OCI-LY3 (cell line): Measurements from ENCODE around the gene PIAS3.
"Not testable (repeated sequence)": the region's sequence is repeated elsewhere in the genome, so short reads cannot be mapped to it uniquely, and the experiment has no call there.

Source experiments
- H2AFZ ChIP-seq: fragments of 200-600, 300-600 bp; shearing (Covaris generic); 2 replicates; pipeline ENCODE4 v1.6.0; 2014; ENCODE audit warnings: antibody characterized with exemption, low read depth, low read length
- H3K27ac ChIP-seq: fragments of 200-600, 300-600 bp; sonication (generic); 2 replicates; pipeline ENCODE4 v1.5.1; 2014; ENCODE audit warnings: mild to moderate bottlenecking, low read length, moderate library complexity, mixed read lengths
- H3K27me3 ChIP-seq: fragments of 200-600, 300-600 bp; sonication (generic); 2 replicates; pipeline ENCODE4 v1.6.1; 2014; ENCODE audit warnings: low read depth, low read length, mixed read lengths
- H3K36me3 ChIP-seq: fragments of 200-600, 300-600 bp; sonication (generic); replicated peaks from 2 replicates; pipeline ENCODE3; 2014; ENCODE audit warnings: low read depth, low read length, mixed read lengths
- H3K4me1 ChIP-seq: fragments of 300-600, 200-600 bp; sonication (generic); 2 replicates; pipeline ENCODE4 v1.6.1; 2014; ENCODE audit warnings: low read length, mixed read lengths
- H3K4me2 ChIP-seq: fragments of 200-600, 300-600 bp; sonication (generic); 2 replicates; pipeline ENCODE4 v1.6.1; 2014; ENCODE audit warnings: low read length, mixed read lengths
- H3K4me3 ChIP-seq: fragments of 300-600, 200-600 bp; sonication (generic); 2 replicates; pipeline ENCODE4 v1.5.1; 2014; ENCODE audit warnings: antibody characterized with exemption, mild to moderate bottlenecking, low read length, moderate library complexity
- H3K79me2 ChIP-seq: fragments of 300-600, 200-600 bp; shearing (Covaris generic); 2 replicates; pipeline ENCODE4 v1.6.1; 2014; ENCODE audit warnings: mild to moderate bottlenecking, low read length, mixed read lengths
- H3K9ac ChIP-seq: fragments of 300-600, 200-600 bp; shearing (Covaris generic); 2 replicates; pipeline ENCODE4 v1.6.0; 2014; ENCODE audit warnings: mild to moderate bottlenecking, low read length, moderate library complexity
- H3K9me3 ChIP-seq: fragments of 200-600, 300-600 bp; shearing (Covaris generic); 2 replicates; pipeline ENCODE4 v1.6.1; 2014; ENCODE audit warnings: low read length, mixed read lengths; ENCODE audit not compliant: insufficient read depth
- H4K20me1 ChIP-seq: fragments of 200-600, 300-600 bp; sonication (generic); 2 replicates; pipeline ENCODE4 v1.6.1; 2016; ENCODE audit warnings: low read length, mixed read lengths; ENCODE audit not compliant: insufficient read depth
- EZH2phosphoT487 ChIP-seq: fragments of 200-600 bp; shearing (Covaris generic); IDR thresholded peaks from 2 replicates; pipeline ENCODE4 v1.6.1; 2018; ENCODE audit warnings: antibody characterized with exemption, mixed run types, low read depth
- TF ChIP-seq, protein P1 (sequence below): fragments of 200-600, 300-600 bp; sonication (generic); IDR thresholded peaks from 2 replicates; pipeline ENCODE4 v1.5.1; 2014; ENCODE audit warnings: antibody characterized with exemption, low read length, low read depth

PIAS3 gene

DNA sequence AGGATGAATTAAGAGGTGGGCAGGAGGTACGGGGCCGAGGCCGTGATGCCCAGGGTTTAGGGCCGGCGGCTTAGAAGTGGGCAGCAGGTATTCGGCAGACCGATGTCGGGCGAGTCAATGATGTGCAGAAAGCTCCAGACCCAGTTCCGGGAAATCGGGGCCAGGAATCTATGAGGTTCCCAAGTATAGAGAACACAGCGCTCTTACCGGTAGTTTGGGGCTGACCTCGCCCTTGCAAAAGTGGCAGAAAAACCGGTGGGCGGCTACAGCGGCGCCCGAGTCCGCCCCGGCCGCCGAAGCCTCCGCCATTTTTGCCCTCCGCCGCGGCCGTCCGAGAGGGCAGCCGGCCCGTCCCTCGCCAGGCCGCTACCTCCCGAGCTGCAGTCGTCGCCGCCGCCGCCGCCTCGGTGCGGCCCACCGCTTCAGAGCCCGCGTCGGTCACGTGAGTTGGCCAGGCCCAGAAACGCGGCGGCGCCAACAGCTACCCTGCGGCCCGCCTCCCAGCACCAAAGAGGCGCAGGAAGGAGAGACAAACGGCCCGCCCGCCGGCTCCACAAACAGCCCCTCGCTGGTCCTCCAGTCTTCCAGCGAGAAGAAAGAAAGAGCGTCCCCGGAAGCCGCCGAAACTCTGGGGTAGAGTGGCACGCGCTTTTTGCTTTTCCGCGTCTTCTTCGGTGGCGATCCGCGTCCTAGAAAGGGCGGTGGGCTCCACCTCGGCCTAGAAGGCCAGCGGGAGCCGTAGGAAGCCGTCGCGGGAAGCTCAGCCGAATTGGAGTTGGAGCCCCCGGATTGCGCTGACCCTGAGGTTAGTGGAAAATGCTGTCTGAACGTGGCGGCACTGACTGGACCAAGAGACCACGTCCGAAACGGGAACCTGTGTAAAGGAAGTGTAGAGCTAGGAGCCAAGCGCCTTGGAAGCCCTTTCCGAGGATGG is 35.0 kb downstream of the PIAS3 start, which contains the start of the genes POLR3C and RNF115:
Gene POLR3C (plus strand): TSS at position 636 of the 934 bp plus-strand sequence. CDS start 1,577 bp downstream, outside the sequence.
Gene RNF115 (minus strand): TSS at position 531 of the 934 bp plus-strand sequence. CDS start 222 bp downstream, at position 309.
- no peaks in the 10 kb centered on the region for H3K27me3 ChIP-seq
- H2AFZ ChIP-seq = peak within 1 kb of the TSS; percentile 28
- peak within 1 kb of the TSS; percentile 77 for H3K4me2 ChIP-seq
- TF ChIP-seq EZH2phosphoT487 = no peak
- TF ChIP-seq, protein P1, sequence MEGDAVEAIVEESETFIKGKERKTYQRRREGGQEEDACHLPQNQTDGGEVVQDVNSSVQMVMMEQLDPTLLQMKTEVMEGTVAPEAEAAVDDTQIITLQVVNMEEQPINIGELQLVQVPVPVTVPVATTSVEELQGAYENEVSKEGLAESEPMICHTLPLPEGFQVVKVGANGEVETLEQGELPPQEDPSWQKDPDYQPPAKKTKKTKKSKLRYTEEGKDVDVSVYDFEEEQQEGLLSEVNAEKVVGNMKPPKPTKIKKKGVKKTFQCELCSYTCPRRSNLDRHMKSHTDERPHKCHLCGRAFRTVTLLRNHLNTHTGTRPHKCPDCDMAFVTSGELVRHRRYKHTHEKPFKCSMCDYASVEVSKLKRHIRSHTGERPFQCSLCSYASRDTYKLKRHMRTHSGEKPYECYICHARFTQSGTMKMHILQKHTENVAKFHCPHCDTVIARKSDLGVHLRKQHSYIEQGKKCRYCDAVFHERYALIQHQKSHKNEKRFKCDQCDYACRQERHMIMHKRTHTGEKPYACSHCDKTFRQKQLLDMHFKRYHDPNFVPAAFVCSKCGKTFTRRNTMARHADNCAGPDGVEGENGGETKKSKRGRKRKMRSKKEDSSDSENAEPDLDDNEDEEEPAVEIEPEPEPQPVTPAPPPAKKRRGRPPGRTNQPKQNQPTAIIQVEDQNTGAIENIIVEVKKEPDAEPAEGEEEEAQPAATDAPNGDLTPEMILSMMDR = no peak
- H4K20me1 ChIP-seq = no peaks in the 10 kb centered on the region
- peak within 1 kb of the TSS; percentile 79 for H3K4me3 ChIP-seq
- peak within 1 kb of the TSS; percentile 66 for H3K27ac ChIP-seq
- peaks cover 52% of the 10 kb centered on the region for H3K79me2 ChIP-seq
- no peaks in the 10 kb centered on the region for H3K9me3 ChIP-seq
- H3K9ac ChIP-seq = peak within 1 kb of the TSS; percentile 86
- peaks cover 29% of the 10 kb centered on the region for H3K36me3 ChIP-seq
- H3K4me1 ChIP-seq = peaks cover 11% of the 10 kb centered on the region

DNA sequence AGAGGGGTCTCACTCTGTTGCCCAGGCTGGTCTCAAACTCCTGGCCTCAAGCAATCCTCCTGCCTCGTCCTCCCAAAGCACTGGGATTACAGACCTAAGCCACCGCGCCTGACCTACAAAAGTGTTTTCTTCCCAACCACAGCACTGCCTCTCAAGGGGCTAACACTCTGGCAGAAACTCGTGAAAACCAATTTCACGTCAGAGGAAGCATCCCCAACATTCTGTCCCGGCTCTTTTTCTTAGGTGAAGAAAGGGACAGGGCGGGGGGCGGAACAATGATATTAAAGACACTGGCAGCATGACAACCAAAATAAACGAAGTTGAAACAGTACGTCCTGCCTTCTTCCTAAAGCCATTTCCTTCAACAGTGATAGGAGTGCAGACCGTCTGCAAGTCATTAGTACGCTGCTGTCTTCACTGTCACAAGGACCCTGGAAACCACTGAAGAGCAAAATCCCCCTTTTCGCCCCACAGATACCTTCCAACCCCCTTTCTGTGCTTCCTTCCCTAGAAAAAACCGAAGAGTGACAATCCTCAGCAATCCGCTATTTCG is 36.0 kb downstream of the PIAS3 start:
- H3K4me2 ChIP-seq = peak overlapping the region; percentile 61
- H3K27me3 ChIP-seq, H3K9me3 ChIP-seq, H2AFZ ChIP-seq, H4K20me1 ChIP-seq, H3K9ac ChIP-seq, H3K27ac ChIP-seq: not testable (repeated sequence)
- peak overlapping the region; percentile 60 for H3K4me3 ChIP-seq
- peaks cover 20% of the 10 kb centered on the region for H3K36me3 ChIP-seq
- H3K4me1 ChIP-seq = peaks cover 14% of the 10 kb centered on the region
- peaks cover 54% of the 10 kb centered on the region for H3K79me2 ChIP-seq

DNA sequence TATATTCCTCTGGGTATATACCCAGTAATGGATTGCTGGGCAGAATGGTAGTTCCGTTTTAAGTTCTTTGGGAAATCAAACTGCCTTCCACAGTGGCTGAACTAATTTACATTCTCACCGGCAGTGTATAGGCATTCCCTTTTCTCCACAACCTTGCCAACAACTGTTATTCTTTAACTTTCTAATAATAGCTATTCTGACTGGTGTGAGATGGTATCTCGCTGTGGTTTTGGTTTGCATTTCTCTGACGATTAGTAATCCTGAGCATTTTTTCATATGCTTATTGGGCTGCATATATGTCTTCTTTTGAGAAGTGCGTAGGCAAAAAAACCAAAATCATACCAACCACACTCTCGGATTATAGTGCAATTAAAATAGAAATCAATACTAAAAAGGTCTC is 40.8 kb downstream of the PIAS3 start:
- H3K4me2 ChIP-seq, H3K9ac ChIP-seq: not testable (repeated sequence)
- H3K4me1 ChIP-seq = peaks cover 16% of the 10 kb centered on the region

DNA sequence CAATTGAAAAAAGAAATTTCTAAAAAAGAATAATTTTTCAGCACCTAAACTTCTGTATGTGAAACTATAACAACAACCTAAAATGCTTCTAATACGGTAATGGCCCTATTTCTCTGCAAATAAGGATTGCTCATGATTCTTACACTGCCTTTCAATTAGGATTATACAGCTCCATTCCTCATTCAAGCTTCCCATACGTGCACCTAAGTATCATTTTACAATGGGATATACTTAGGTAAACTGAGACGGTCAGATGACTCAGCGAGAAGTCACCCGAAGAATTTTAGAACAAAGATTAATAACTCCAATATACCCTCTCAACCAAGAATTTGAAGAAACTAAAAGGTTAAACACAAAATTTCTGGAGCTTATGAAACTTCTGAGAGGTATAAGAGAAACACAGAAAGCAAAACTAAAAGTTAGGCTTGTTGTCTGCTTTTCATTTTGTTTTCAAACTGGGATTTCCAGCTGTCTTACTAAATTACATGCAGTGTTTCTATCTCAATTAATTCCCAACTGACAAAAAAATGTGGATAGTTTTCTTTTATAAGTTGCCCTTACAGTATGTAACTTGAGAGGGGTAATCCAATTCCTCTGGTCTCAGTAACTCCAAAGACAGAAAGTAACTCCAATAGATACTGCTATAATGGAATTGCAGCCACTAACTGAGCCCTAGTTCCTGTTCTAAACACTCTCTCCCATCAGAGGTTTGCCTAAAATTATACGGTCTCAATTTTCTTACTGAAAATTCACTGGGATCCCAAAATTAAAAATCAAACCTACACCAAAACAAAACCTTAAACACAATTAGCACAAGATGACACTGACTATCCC is 45.7 kb downstream of the PIAS3 start:
- not testable (repeated sequence) for H3K4me2 ChIP-seq, H3K9ac ChIP-seq, H3K9me3 ChIP-seq, H3K27me3 ChIP-seq, H3K36me3 ChIP-seq, H2AFZ ChIP-seq, H3K27ac ChIP-seq, H3K4me3 ChIP-seq, H4K20me1 ChIP-seq
- Histone ChIP-seq H3K4me1 (peaks cover 14% of the 10 kb centered on the region), H3K79me2 (peaks cover 14% of the 10 kb centered on the region)

More for the DNA sequence above, 40.8 kb downstream of the PIAS3 start:
- H4K20me1 ChIP-seq, H3K36me3 ChIP-seq, H2AFZ ChIP-seq, H3K27ac ChIP-seq, H3K4me3 ChIP-seq, H3K9me3 ChIP-seq, H3K27me3 ChIP-seq: not testable (repeated sequence)
- H3K79me2 ChIP-seq = peaks cover 18% of the 10 kb centered on the region

DNA sequence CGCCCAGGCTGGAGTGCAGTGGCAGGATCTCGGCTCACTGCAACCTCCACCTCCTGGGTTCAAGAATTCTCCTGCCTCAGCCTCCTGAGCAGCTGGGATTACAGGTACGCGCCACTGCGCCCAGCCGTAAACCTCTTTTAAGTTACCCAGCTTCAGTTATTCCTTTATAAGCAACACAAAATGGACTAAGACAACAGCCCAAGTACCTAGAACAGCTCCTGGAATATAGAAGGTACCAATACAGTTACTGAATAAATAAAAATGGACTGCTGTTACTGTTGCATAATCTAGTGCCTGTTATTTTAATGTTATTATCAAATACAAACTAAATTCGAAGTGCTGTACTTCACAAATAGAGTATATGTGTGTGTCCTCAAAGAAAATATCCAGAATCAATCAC is 52.0 kb downstream of the PIAS3 start:
- H3K27ac ChIP-seq = no peak overlapping the region
- H3K27me3 ChIP-seq = no peaks in the 10 kb centered on the region
- peaks cover 72% of the 10 kb centered on the region for H3K79me2 ChIP-seq
- H3K4me3 ChIP-seq = no peak overlapping the region
- peaks cover 8% of the 10 kb centered on the region; the same call in 1 of the 2 replicates for H3K4me1 ChIP-seq
- H3K9me3 ChIP-seq = no peaks in the 10 kb centered on the region
- no peaks in the 10 kb centered on the region for H3K36me3 ChIP-seq
- H4K20me1 ChIP-seq = peaks cover 54% of the 10 kb centered on the region
- no peak overlapping the region for H2AFZ ChIP-seq
- TF ChIP-seq, protein P1 = no peak
- TF ChIP-seq EZH2phosphoT487 = no peak
- no peak overlapping the region for H3K4me2 ChIP-seq
- no peak overlapping the region for H3K9ac ChIP-seq
